Measurements from ENCODE around the gene PRSS2.

- TF ChIP-seq CTCF (IDR thresholded peaks at IDR 0.05) (no peak), POLR2A (IDR thresholded peaks at IDR 0.05) (no peak)
These were observed 36.2 kb downstream of the PRSS2 start for GRCh38 chr7:142806957-142807356.

All from testis (tissue), 2 donors.